GM12878 (cell line): ENCODE data around the gene ARAP1. TPM values are rescaled to one million over a fixed set of nuclear protein-coding genes. Genes with fewer than 3 reads are reported as not detected.

ENCODE experiments used
- ATAC-seq: fragments of 200-7000 bp; cut with Tn5 transposase; 3 replicates; pipeline ENCODE4 v1.9.1; 2020; ENCODE audit warnings: mild to moderate bottlenecking, moderate library complexity
- BruUV-seq: library from RNA; stranded (reverse); fragments of 400-500 nt; replicated peaks from 2 replicates; lab custom pipeline; 2021; lab: Mats Ljungman, UMichigan
- CTCF ChIA-PET: fragments of 300-600 bp; sonication (Branson Sonifier 250); formaldehyde crosslinking; extraction: SDS; loops from one replicate; lab custom pipeline; 2021; ENCODE audit warnings: inconsistent platforms; lab: Yijun Ruan, JAX
- POLR2A ChIA-PET: fragments of 350-600 bp; formaldehyde crosslinking; extraction: SDS; loops from one replicate; lab custom pipeline; 2021; ENCODE audit warnings: inconsistent platforms; lab: Charles Lee
- RAD21 ChIA-PET: fragments of 300-600 bp; sonication (Branson Sonifier 250); formaldehyde crosslinking; loops from one replicate; lab custom pipeline; 2023; ENCODE audit warnings: antibody characterized with exemption; ENCODE audit not compliant: unreplicated experiment; lab: Charles Lee
- SMC1A ChIA-PET: fragments of 300-600 bp; sonication (Branson Sonifier 250); formaldehyde crosslinking; loops from one replicate; lab custom pipeline; 2023; ENCODE audit not compliant: unreplicated experiment, uncharacterized antibody; lab: Charles Lee
- DNase-seq: peaks from one replicate; pipeline ENCODE4 v3.0.0-alpha.2; 2011; ENCODE audit warnings: low read depth, low spot score
- FAIRE-seq: peaks from 3 replicates; lab custom pipeline; 2011; peaks lifted over from hg19 to GRCh38; lab: Jason Lieb, UNC
- H2AFZ ChIP-seq: 2 replicates; pipeline ENCODE4 v1.6.0; 2011; ENCODE audit warnings: low read depth, low read length, control low read depth; ENCODE audit not compliant: control insufficient read depth
- H3K27ac ChIP-seq: 2 replicates; pipeline ENCODE4 v1.5.1; 2011; ENCODE audit warnings: control low read depth; ENCODE audit not compliant: control insufficient read depth, insufficient read depth
- H3K27me3 ChIP-seq, 2 experiments: replicated peaks in 1 of 2; 2 replicates each; pipeline versions ENCODE4 v1.6.0 to v1.6.1; 2011; ENCODE audit warnings: low read length in 1 of 2; ENCODE audit not compliant: control insufficient read depth in 2 of 2, insufficient read depth in 2 of 2
- H3K36me3 ChIP-seq, 2 experiments: 2 replicates each; pipeline ENCODE4 v1.5.1; 2011; ENCODE audit warnings: low read length in 1 of 2; ENCODE audit not compliant: control insufficient read depth in 2 of 2, insufficient read depth in 2 of 2
- H3K4me1 ChIP-seq: 2 replicates; pipeline ENCODE4 v1.6.1; 2011; ENCODE audit warnings: mild to moderate bottlenecking, low read length, moderate library complexity, mixed read lengths; ENCODE audit not compliant: control insufficient read depth, insufficient read depth
- H3K4me2 ChIP-seq: 2 replicates; pipeline ENCODE4 v1.6.0; 2011; ENCODE audit warnings: control low read depth; ENCODE audit not compliant: control insufficient read depth, insufficient read depth
- H3K4me3 ChIP-seq: fragments of 200-600 bp; sonication (generic); 2 replicates; pipeline ENCODE4 v1.5.1; 2016
- H3K79me2 ChIP-seq: 2 replicates; pipeline ENCODE4 v1.6.0; 2011; ENCODE audit warnings: low read length; ENCODE audit not compliant: control insufficient read depth, insufficient read depth
- H3K9ac ChIP-seq: 2 replicates; pipeline ENCODE4 v1.8.0; 2011; ENCODE audit warnings: low read length, control low read depth, mixed read lengths; ENCODE audit not compliant: control insufficient read depth, insufficient read depth
- H3K9me3 ChIP-seq: replicated peaks from 3 replicates; pipeline ENCODE4 v1.5.1; 2011; ENCODE audit warnings: mild to moderate bottlenecking, low read length; ENCODE audit not compliant: control insufficient read depth, insufficient read depth
- H4K20me1 ChIP-seq: 2 replicates; pipeline ENCODE4 v1.6.0; 2011; ENCODE audit not compliant: control insufficient read depth, insufficient read depth
- BRCA1 ChIP-seq: IDR thresholded peaks from 2 replicates; pipeline ENCODE4 v1.6.1; 2011; ENCODE audit warnings: low read depth, low read length, improper control_type of control experiment
- CBFB ChIP-seq: IDR thresholded peaks from 2 replicates; pipeline ENCODE4 v1.6.1; 2016; ENCODE audit warnings: antibody characterized with exemption, low read depth
- CHD1 ChIP-seq: IDR thresholded peaks from 2 replicates; pipeline ENCODE4 v1.6.1; 2012; ENCODE audit warnings: low read depth, low read length, improper control_type of control experiment
- CTCF ChIP-seq, 3 experiments: IDR thresholded peaks in 2 of 3; conservative IDR thresholded peaks in 1 of 3; 2 replicates each; pipeline ENCODE4 v1.5.1; 2011; ENCODE audit warnings: low read depth in 3 of 3, low read length in 3 of 3, mild to moderate bottlenecking in 3 of 3, control low read depth in 2 of 3, moderate library complexity in 2 of 3, inconsistent platforms in 1 of 3, mixed read lengths in 1 of 3; ENCODE audit not compliant: control insufficient read depth in 2 of 3, insufficient read depth in 1 of 3; ENCODE audit errors: extremely low read depth in 1 of 3
- ETV6 ChIP-seq, 2 experiments: fragments of 450-650 bp in 1 of 2; IDR thresholded peaks in 1 of 2; conservative IDR thresholded peaks in 1 of 2; 2 replicates each; pipeline ENCODE4 v1.6.1; 2014; ENCODE audit warnings: antibody characterized with exemption in 1 of 2, borderline replicate concordance in 1 of 2, low read depth in 1 of 2, mild to moderate bottlenecking in 1 of 2, moderate library complexity in 1 of 2
- FOS ChIP-seq: IDR thresholded peaks from 3 replicates; pipeline ENCODE4 v1.6.1; 2011; ENCODE audit warnings: borderline replicate concordance; ENCODE audit not compliant: insufficient read length; ENCODE audit errors: extremely low read depth
- FOXK2 ChIP-seq: fragments of 450-650 bp; IDR thresholded peaks from 2 replicates; pipeline ENCODE4 v1.6.1; 2017; ENCODE audit warnings: mild to moderate bottlenecking, moderate library complexity
- HCFC1 ChIP-seq: fragments of 150-350 bp; IDR thresholded peaks from 2 replicates; pipeline ENCODE4 v1.6.1; 2014; ENCODE audit warnings: low read length
- HDGF ChIP-seq: fragments of 450-650 bp; IDR thresholded peaks from 2 replicates; pipeline ENCODE4 v1.6.1; 2016; ENCODE audit warnings: antibody characterized with exemption
- KLF5 ChIP-seq: fragments of 450-650 bp; IDR thresholded peaks from 2 replicates; pipeline ENCODE4 v1.6.1; 2014; ENCODE audit warnings: mild to moderate bottlenecking; ENCODE audit not compliant: partially characterized antibody
- NBN ChIP-seq: fragments of 450-650 bp; IDR thresholded peaks from 2 replicates; pipeline ENCODE4 v1.6.1; 2016
- NR2C1 ChIP-seq: fragments of 450-650 bp; IDR thresholded peaks from 2 replicates; pipeline ENCODE4 v1.6.1; 2017; ENCODE audit warnings: antibody characterized with exemption, mild to moderate bottlenecking, moderate library complexity
- POLR2A ChIP-seq: IDR thresholded peaks from 2 replicates; pipeline ENCODE4 v1.6.1; 2011; ENCODE audit warnings: low read depth, mild to moderate bottlenecking, low read length
- POU2F2 ChIP-seq: IDR thresholded peaks from 3 replicates; pipeline ENCODE4 v1.6.1; 2011; ENCODE audit warnings: low read depth, mild to moderate bottlenecking, low read length, borderline replicate concordance
- SMC3 ChIP-seq: IDR thresholded peaks from 2 replicates; pipeline ENCODE4 v1.6.1; 2011; ENCODE audit warnings: low read length, improper control_type of control experiment, borderline replicate concordance
- SRF ChIP-seq, 2 experiments: IDR thresholded peaks; 2 replicates each; pipeline ENCODE4 v1.6.1; 2011; ENCODE audit warnings: low read depth in 2 of 2, low read length in 2 of 2, mild to moderate bottlenecking in 1 of 2, moderate library complexity in 1 of 2
- SUPT20H ChIP-seq: IDR thresholded peaks from 2 replicates; pipeline ENCODE4 v1.6.1; 2011; ENCODE audit warnings: low read depth, mild to moderate bottlenecking, low read length, moderate library complexity, borderline replicate concordance; ENCODE audit not compliant: control insufficient read depth
- SUZ12 ChIP-seq: fragments of 200-600 bp; sonication (generic); IDR thresholded peaks from one replicate; pipeline ENCODE4 v1.6.1; 2018; ENCODE audit warnings: antibody characterized with exemption, mild to moderate bottlenecking; ENCODE audit not compliant: unreplicated experiment
- WRNIP1 ChIP-seq: IDR thresholded peaks from 2 replicates; pipeline ENCODE4 v1.6.1; 2011; ENCODE audit warnings: low read depth, low read length, improper control_type of control experiment, borderline replicate concordance
- YY1 ChIP-seq: IDR thresholded peaks from 2 replicates; pipeline ENCODE4 v1.6.1; 2011; ENCODE audit warnings: low read depth, mild to moderate bottlenecking, low read length
- ZNF622 ChIP-seq: fragments of 450-650 bp; IDR thresholded peaks from 2 replicates; pipeline ENCODE4 v1.6.1; 2017; ENCODE audit warnings: mild to moderate bottlenecking, inconsistent platforms
- WGBS: methylation state at CpG from one replicate; pipeline ENCODE4 v1.1.6; 2016; ENCODE audit warnings: low lambda C conversion rate; ENCODE audit not compliant: insufficient replicate concordance, insufficient coverage; ENCODE audit errors: missing lambda C conversion rate; 5-methylcytosine and 5-hydroxymethylcytosine counted together
- in situ Hi-C: fragments of 300-500 bp; cut with MboI; formaldehyde crosslinking; loops from 9 replicates; pipeline ENCODE4 v1.14.3; 2018; ENCODE audit warnings: mixed read lengths
- intact Hi-C: fragments of 100-400 bp; cut with micrococcal nuclease; formaldehyde crosslinking; loops from one replicate; pipeline ENCODE4 v1.14.2; 2022; ENCODE audit not compliant: unreplicated experiment
- polyA plus RNA-seq, 11 experiments: library from polyadenylated mRNA; depleted of rRNA in 4 of 11; unstranded in 6 of 11; stranded (reverse) in 5 of 11; fragments of >200 nt; fragmentation: Nextera tagmentation in 4 of 11; fragmentation: Illumina TruSeq in 1 of 11; extraction: Ambion mirVana in 4 of 11; extraction: Trizol in 1 of 11; gene quantifications; 1 replicate in 1 of 11; 2 replicates in 10 of 11; pipeline versions ENCODE4 v1.2.1 to v1.2.3, GENCODE V29; 2011 to 2016; ENCODE audit warnings: inconsistent platforms in 2 of 11, missing spikeins in 2 of 11, low read depth in 1 of 11
- total RNA-seq, 4 experiments: library from RNA; depleted of rRNA in 3 of 4; stranded (reverse); fragments of >200 nt in 3 of 4; fragmentation: Illumina TruSeq in 1 of 4; extraction: Trizol in 1 of 4; gene quantifications; 2 replicates each; pipeline versions ENCODE4 v1.2.1 to v1.2.3, GENCODE V29; 2013 to 2021
- TF ChIP-seq, protein P1 (sequence below): fragments of 150-350 bp; IDR thresholded peaks from 2 replicates; pipeline ENCODE4 v1.6.1; 2014; ENCODE audit warnings: mild to moderate bottlenecking, low read depth, low read length

Gene ARAP1
- total and polyA plus RNA-seq, 10 of the 15 experiments (the other 5 are each of a cell fraction or from before 2014, with no cell fraction given) = 0.55 to 102 (median 51.0) TPM

DNA sequence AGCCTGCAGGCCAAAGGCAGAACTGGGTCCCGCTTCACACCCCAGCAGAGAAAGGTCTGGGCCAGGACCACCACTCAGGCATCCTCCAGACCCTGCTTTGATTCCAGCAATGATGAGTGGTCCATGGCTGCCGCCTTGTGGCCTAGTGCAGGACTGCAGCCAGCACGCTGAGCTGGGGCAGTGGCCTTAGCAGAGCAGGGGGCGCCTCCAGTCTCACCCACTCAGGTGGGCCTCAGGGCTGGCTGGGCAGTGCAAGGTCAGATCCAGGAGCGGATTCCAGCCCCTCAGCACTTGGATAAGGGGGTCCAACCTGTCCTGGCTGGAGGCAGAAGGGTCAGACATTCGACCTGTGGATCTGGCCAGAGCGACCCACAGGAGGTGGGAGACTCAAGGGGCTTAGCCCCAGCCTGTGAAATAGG, 68.4 kb downstream of the ARAP1 start:
- no peak overlapping the region for H3K4me3 ChIP-seq
- H2AFZ ChIP-seq = no peak overlapping the region
- ChIA-PET RAD21 (interaction anchor here (0.5 to 1.9 kb wide), 21 partner anchors 12 to 494 kb away, joined by 3 to 32 read pairs (median 4); partner anchors contain the start of gene STARD10), CTCF (interaction anchor here (0.6 to 7.1 kb wide), 38 partner anchors 9 to 561 kb away, joined by 3 to 130 read pairs (median 4); partner anchors contain the start of gene STARD10), SMC1A (interaction anchor here (0.7 to 2.7 kb wide), 7 partner anchors 12 to 213 kb away, joined by 3 to 20 read pairs (median 5); partner anchors contain the start of gene STARD10), POLR2A (interaction anchor here (0.7 kb wide), 1 partner anchor 15 kb away, joined by 3 read pairs; no protein-coding TSS in a partner anchor)
- H3K27me3 ChIP-seq = no peaks in the 10 kb centered on the region
- no peaks in the 10 kb centered on the region for H3K9me3 ChIP-seq
- DNase-seq = no peak
- peak; percentile 83 for ATAC-seq
- H3K36me3 ChIP-seq = peaks cover 14 to 27% of the 10 kb centered on the region in 2 experiments
- 37% methylated on average over 7 of the region's 7 CpGs for WGBS
- no peak overlapping the region for H3K4me2 ChIP-seq
- BruUV-seq = no TSS peak
- H3K27ac ChIP-seq = no peak overlapping the region
- intact Hi-C loops = loop anchor here (1.0 to 5.0 kb wide), 2 partner anchors 98 to 211 kb away; no protein-coding TSS in a partner anchor
- FAIRE-seq = peak; percentile 82
- no peaks in the 10 kb centered on the region for H4K20me1 ChIP-seq
- H3K4me1 ChIP-seq = no peaks in the 10 kb centered on the region
- no peaks in the 10 kb centered on the region for H3K79me2 ChIP-seq
- in situ Hi-C loops = no loop called here
- H3K9ac ChIP-seq = no peak overlapping the region
- TF ChIP-seq SUPT20H = no peak
- no peak for TF ChIP-seq SUZ12
- TF ChIP-seq NR2C1 = no peak
- TF ChIP-seq SRF (IDR thresholded peaks at IDR 0.05; ENCODE audit: low read depth in 2 of 2, low read length in 2 of 2) = no peak
- no peak for TF ChIP-seq CHD1
- TF ChIP-seq ZNF622 = no peak
- TF ChIP-seq, protein P1, sequence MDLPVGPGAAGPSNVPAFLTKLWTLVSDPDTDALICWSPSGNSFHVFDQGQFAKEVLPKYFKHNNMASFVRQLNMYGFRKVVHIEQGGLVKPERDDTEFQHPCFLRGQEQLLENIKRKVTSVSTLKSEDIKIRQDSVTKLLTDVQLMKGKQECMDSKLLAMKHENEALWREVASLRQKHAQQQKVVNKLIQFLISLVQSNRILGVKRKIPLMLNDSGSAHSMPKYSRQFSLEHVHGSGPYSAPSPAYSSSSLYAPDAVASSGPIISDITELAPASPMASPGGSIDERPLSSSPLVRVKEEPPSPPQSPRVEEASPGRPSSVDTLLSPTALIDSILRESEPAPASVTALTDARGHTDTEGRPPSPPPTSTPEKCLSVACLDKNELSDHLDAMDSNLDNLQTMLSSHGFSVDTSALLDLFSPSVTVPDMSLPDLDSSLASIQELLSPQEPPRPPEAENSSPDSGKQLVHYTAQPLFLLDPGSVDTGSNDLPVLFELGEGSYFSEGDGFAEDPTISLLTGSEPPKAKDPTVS = no peak
- peak; percentile 77; the same call in 1 of the 2 replicates for TF ChIP-seq WRNIP1
- no peak for TF ChIP-seq HDGF
- no peak for TF ChIP-seq KLF5
- peak; percentile 49; the same call in 1 of the 2 replicates for TF ChIP-seq POLR2A
- peak; percentile 36; the same call in 1 of the 3 replicates for TF ChIP-seq POU2F2
- TF ChIP-seq HCFC1 = no peak
- TF ChIP-seq CBFB = no peak
- no peak for TF ChIP-seq FOXK2
- TF ChIP-seq YY1 = peak; percentile 51; the same call in 1 of the 2 replicates
- no peak for TF ChIP-seq ETV6 (conservative IDR thresholded peaks at IDR 0.05 in 1 of 2, IDR thresholded peaks at IDR 0.05 in 1 of 2; ENCODE audit: borderline replicate concordance in 1 of 2, low read depth in 1 of 2)
- TF ChIP-seq FOS = no peak
- no peak for TF ChIP-seq BRCA1
- TF ChIP-seq SMC3 = peak; percentile 73
- TF ChIP-seq NBN = no peak
- peak; percentile 89 to 99 (median 98) for TF ChIP-seq CTCF (IDR thresholded peaks at IDR 0.05 in 2 of 3, conservative IDR thresholded peaks at IDR 0.05 in 1 of 3; ENCODE audit: control insufficient read depth in 2 of 3, extremely low read depth in 1 of 3, insufficient read depth in 1 of 3, low read depth in 3 of 3, low read length in 3 of 3)
